HG03045 (cell line): ENCODE results near the gene SMG6.
A peak's percentile ranks its signal among the peaks of the same experiment; 100 is the strongest.

Experiments used
- ATAC-seq: cut with Tn5 transposase; IDR thresholded peaks from one replicate; pipeline ENCODE4 v1.9.1; 2021; ENCODE audit warnings: mild to moderate bottlenecking, moderate library complexity; ENCODE audit not compliant: unreplicated experiment

Gene SMG6

GRCh38 chr17:2054262-2054511, 249.4 kb downstream of the SMG6 start:
- no peak for ATAC-seq

GRCh38 chr17:2053380-2054261, 250.0 kb downstream of the SMG6 start:
- ATAC-seq, result no peak

DNA sequence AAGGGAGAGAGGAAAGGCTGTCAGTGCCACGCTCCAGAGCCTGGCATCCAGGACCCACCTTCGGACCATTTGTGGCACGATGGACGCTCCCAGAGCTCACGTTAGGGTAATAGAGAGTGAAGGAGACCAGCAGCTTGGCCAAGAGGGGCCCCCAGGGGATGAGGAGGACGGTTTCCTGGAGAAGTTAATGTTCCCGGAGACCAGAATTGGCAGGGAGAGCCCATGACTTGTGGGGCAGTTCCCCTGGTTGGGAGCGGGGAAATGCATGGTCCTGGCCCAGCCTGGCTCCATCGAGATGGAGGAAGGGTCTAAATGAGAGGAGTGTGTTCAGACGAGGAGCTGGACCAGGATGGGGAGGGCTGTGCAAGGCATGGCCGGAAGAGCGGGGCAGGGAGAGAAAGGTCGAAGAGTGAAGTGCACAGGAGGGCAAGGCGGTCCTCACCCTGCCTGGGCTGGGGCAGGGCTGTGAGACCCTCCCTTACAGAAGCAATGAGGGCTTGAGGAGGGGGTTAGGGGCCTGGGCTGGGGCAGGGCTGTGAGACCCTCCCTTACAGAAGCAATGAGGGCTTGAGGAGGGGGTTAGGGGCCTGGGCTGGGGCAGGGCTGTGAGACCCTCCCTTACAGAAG, 251.5 kb downstream of the SMG6 start:
- no peak for ATAC-seq

- no peak for ATAC-seq
Measured at GRCh38 chr17:2051061-2051932, 252.3 kb downstream of the SMG6 start.

GRCh38 chr17:2050300-2051060, 253.1 kb downstream of the SMG6 start:
- peak; percentile 18 for ATAC-seq

- peak; percentile 43 for ATAC-seq
Measured at GRCh38 chr17:2049333-2050299, 254.0 kb downstream of the SMG6 start.

DNA sequence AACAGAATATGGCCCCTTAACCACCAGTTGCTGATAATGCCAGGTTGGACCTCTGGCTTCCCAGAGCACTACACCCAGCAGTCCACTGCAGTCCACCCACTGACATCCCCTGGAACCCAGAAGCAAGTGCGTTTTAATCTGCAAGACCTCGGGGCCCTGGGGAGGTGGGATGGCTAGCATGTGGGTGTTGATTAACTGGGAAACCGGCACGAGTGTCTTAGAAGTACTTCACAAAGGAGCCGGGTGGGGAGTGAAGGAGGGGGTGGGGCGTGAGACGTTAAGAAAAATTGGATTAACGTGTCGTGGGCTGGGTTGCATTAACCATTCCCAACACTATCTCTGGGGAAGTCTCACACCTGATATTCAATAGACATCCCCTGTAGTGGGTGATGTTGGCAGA, 254.8 kb downstream of the SMG6 start:
- no peak for ATAC-seq

DNA sequence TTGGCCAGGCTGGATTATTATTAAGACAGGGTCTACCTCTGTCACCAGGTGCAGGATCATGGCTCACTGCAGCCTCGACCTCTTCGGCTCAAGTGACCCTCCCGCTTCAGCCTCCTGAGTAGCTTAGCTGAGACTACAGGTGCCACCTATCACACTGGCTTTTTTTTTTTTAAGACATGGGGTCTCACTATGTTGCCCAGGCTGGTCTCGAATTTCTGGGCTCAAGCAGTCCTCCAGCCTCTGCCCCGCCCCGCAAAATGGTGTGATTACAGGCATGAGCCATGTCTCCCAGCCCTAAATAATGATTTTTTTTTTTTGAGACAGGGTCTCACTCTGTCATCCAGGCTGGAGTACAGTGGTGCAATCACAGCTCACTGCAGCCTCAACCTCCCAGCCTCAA, 256.0 kb downstream of the SMG6 start:
- ATAC-seq, result no peak

DNA sequence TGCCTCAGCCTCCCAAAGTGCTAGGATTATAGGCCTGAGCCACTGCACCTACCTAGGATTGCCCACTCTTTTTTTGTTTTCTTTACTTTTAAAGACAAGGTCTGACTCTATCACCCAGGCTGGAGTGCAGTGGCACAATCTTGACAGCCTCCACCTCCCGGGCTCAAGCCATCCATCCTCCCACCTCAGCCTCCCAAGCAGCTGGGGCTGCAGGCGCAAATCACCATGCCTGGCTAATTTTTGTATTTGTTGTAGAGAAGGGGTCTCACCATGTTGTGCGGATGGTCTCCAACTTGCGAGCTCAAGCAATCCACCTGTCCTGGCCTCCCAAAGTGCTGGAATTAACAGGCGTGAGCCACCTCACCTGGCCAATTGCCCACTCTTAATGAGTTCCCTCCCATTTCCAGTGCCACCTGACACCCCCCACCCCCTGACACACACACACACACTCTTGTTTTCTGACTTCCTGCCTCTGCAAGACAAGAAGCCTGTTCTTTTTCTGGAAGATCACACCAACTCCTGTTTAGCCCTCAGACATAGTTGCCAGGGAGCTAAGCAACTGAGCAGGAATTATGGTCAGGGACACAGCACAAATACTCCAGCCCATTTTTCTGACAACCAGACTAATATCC, 259.2 kb downstream of the SMG6 start:
- ATAC-seq, result no peak

- ATAC-seq, result no peak
Measured at GRCh38 chr17:2043785-2044184, 259.8 kb downstream of the SMG6 start.

GRCh38 chr17:2042933-2043332, 260.7 kb downstream of the SMG6 start:
- ATAC-seq, result no peak

GRCh38 chr17:2042390-2042847, 261.2 kb downstream of the SMG6 start:
- no peak for ATAC-seq

DNA sequence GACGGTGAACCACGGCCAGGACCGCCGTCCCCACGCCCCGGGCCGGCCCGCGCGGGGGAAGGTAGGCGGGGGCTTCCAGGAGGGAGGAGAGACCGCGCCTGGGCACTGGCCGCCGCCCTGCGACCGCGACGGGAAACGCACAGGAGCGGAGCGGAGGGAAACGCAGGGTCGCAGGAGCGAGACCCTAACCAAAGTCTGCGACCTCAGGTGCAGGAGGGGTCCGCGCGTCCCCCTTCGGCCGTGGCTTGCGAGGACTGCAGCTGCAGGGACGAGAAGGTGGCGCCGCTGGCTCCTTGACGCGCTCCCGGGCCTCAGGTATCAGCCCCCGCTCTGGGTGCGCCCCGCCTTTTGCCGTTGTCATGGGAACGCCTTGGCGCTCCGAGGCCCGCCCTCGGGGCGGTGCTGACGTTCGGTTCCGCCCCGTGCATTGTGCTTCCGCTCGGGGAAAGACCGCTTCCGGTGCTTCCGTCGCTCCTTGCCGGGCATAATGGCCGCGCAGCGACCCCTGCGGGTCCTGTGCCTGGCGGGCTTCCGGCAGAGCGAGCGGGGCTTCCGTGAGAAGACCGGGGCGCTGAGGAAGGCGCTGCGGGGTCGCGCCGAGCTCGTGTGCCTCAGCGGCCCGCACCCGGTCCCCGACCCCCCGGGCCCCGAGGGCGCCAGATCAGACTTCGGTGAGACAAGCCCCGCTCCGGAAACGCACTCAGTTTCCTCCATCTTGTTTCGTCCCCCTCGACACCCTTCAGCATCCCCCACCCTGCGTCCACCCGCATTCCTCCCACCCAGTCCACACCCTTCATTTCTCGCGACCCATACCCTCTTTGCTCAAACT, 261.8 kb downstream of the SMG6 start, which contains the start of gene OVCA2:
Gene OVCA2 (plus strand): TSS at position 462 of the 829 bp plus-strand sequence. CDS start 26 bp downstream, at position 488.
- ATAC-seq, result peak; percentile 88

- ATAC-seq, result no peak
Measured at GRCh38 chr17:2040942-2041560, 262.5 kb downstream of the SMG6 start.

GRCh38 chr17:2040219-2040827, 263.3 kb downstream of the SMG6 start:
- ATAC-seq, result no peak

GRCh38 chr17:2037155-2037554, 266.4 kb downstream of the SMG6 start:
- no peak for ATAC-seq
